Putamen (tissue), 1 donor: ENCODE measurements around the gene SDSL.

Experiments
- DNase-seq: peaks from one replicate; pipeline ENCODE4 v3.0.0-alpha.2; 2016; ENCODE audit warnings: low spot score

SDSL gene

DNA sequence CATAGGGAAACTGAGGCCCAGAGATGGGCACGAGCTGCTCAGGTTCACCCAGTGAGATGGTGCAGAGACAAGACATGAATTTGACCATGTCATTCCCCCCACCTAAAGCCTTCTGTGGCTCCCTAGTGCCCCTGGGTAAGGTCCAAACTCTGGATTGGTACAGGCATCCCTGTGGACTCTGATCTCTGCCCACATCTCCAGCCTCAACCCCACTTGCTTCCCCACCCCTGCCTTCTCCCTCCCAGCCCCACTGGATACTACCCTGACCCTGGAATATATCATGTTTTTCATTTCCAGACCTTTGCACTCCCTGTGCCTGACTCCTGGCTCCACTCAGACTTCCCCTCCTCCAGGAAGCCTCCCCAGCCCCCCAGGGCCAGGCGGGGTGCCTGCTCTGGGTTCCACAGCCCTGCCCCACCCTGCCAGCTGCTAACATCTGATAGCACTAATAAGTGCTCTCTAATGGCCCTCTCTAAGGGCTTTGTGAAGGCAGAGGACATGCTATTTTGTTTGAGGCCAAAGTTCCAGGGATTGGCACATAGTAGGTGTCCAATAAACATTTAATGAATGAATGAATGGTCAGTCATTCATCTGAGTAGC lies 1.1 kb upstream of the SDSL start:
- DNase-seq, result no peak

DNA sequence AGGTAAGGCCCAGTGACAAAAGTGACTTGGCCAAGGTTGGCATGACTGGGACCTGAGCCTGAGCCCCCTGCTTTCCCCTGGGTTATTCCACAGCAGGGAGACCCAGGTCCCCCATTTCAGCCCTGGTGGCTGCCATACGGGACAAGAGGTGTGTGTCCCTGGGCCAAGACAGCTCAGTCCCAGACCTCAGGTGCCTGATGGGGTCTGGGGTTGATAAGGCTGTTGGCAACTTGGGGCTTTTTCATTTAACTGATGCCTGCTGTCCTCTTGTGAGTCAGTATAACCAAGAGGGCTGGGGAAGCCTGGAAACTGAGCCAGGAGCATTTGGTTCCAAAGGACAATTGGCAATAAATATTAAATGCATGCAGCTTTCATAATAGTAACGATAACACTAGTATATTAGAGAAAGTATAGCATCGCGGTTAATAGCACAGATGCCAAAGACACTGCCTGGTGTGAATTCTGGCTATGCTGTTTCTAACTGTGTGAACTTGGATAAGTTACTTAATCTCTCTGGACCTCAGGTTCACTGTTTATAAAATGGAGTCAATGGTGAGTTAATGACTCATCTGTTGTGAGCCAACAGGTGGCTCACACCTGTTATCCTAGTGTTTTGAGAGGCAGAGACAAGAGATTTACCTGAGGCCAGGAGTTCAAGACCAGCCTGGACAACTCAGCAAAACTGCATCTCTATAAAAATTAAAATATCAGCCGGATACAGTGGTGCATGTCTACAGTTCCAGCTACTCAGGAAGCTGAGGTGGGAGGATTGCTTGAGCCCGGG lies 898 bp downstream of the SDSL start:
- no peak for DNase-seq

GRCh38 chr12:113424456-113424855 lies 2.3 kb downstream of the SDSL start:
- DNase-seq, result no peak

- DNase-seq, result no peak
Observed at GRCh38 chr12:113424915-113425823, 3.0 kb downstream of the SDSL start.

- no peak for DNase-seq
Observed at GRCh38 chr12:113425960-113426453, 3.8 kb downstream of the SDSL start.

DNA sequence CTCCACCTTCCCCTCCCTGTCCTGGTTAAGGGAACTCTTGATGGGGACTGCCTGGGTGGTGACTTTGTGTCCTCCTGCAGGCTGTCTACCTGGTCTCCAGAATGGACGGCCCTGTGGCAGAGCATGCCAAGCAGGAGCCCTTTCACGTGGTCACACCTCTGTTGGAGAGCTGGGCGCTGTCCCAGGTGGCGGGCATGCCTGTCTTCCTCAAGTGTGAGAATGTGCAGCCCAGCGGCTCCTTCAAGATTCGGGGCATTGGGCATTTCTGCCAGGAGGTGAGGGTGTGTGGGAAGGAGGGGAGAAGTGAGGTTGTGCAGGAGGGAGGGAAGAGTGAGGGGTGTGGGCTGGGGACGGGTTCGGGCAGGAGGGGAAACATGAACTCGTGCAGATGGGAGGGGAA lies 5.7 kb downstream of the SDSL start:
- DNase-seq, result no peak

DNA sequence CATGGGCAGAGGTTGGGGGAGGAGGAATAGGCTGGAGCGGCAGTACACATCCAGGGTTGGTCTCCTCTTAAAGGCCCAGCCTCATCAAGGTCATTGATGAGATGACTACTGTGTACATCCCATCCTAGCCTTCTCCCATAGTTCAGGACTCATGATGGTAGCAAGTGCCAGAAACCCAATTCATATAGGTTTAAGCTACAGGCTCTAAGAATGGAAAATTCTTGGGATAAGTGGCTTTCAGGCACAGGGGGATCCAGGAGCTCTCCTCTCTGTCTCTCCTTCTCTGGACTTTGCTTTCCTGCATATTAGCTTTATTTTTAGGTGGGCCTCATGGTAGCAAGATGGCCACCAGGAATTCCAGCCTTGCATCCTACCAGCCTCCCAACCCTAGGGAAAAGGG lies 6.3 kb downstream of the SDSL start:
- no peak for DNase-seq

GRCh38 chr12:113432986-113433385 lies 10.8 kb downstream of the SDSL start:
- DNase-seq, result no peak

- DNase-seq, result no peak
Observed at GRCh38 chr12:113435367-113435766, 13.2 kb downstream of the SDSL start.

GRCh38 chr12:113436586-113436985 lies 14.4 kb downstream of the SDSL start:
- DNase-seq, result no peak

DNA sequence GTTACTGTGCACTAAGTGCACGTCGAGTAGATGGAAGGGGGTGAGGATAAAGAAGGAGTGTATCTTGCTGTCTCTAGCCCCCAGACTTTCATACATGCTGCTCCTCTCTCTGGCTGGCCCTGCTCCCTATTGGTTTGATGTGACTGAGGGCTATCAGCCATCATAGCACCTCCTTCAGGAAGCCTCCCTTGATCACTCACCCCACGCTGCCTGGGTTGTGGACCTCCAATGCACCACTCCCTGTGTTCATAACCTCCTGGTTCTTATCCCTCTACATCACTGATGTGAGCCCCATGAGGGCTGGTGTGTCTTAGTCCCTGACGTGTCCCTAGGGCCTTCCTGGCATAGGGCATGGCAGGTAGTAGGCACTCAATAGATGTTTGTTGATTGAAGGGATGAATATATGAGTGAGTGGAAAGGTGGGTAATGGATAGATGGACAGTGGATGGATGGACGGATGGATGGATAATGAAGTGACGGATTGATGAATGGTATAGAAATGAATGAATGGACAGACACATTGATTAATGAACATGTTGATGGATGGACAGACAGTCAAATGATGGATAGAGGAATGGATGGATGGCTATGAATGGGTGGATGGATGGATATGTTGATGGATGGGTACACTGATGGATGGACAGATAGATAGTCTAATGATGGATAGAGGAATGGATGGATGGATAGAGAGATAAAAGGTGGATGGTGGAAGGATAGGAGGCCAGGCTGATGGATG lies 15.0 kb downstream of the SDSL start:
- DNase-seq, result no peak

DNA sequence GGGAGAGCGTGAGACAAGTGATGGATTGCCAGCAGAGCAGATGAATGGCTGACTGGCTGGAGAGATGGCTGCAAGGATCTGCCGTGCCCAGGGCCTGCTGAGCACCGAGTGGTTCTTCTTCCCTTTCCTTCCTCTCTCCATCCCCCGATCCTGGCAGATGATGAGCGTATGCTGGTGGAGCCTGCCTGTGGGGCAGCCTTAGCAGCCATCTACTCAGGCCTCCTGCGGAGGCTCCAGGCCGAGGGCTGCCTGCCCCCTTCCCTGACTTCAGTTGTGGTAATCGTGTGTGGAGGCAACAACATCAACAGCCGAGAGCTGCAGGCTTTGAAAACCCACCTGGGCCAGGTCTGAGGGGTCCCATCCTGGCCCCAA lies 15.5 kb downstream of the SDSL start:
- DNase-seq, result no peak

GRCh38 chr12:113438523-113439300 lies 16.5 kb downstream of the SDSL start:
- no peak for DNase-seq

DNA sequence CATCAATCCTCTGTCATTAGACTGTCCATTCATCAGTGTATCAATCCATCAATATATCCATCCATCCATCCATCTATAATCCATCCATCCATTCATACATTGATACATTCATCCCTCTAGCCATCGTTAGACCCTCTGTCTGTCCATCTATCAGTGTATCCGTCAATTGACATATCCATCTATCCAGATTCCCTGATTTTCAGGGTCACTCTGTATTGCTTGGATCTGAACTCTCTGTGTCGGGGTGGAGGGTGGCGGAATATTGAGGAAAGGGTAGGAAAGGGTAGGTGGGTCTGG lies 17.1 kb downstream of the SDSL start:
- DNase-seq, result no peak

DNA sequence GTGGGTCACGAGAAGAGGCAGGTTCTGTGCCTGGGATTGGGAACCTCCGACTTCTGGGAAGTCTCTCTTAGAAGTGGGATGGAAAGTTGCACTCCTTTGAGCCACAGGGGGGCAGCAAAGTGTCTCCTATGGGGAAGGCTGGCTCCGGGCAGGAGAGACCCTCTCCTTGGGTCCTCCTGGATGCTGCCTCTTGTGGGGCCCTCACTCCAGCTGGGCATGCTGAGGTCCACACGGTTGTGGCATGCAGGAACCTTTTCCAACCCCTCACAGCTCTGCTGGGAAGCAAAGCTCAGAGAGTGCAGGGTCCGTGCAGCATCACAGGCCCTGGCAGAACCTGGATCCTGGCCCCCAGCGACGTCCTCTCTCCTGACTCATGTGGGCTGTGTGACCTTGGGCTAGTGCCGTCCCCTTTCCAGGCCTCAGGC lies 17.4 kb downstream of the SDSL start:
- DNase-seq, result no peak

DNA sequence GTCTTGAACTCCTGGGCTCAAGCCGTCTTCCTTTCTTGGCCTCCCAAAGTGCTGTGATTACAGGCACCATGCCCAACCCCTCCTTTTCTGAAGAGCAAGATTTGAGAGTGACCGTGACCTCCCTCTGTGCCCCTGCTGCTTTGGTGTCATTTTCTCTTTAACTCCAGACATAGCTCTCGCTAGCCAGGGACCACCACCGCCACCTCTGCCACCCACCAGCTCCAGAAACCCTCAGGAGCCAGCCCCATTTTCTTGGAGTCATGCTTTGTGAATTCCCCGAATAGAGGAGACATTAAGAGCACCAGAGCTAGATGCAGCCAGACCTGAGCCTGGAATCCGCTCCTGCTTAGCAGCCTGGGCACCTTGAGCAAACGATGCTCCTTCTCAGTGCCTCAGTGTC lies 18.2 kb downstream of the SDSL start:
- no peak for DNase-seq

- DNase-seq, result no peak
Observed at GRCh38 chr12:113440947-113441782, 19.0 kb downstream of the SDSL start.

- DNase-seq, result no peak
Observed at GRCh38 chr12:113443030-113443539, 20.9 kb downstream of the SDSL start.

GRCh38 chr12:113445544-113446171 lies 23.5 kb downstream of the SDSL start:
- DNase-seq, result no peak

DNA sequence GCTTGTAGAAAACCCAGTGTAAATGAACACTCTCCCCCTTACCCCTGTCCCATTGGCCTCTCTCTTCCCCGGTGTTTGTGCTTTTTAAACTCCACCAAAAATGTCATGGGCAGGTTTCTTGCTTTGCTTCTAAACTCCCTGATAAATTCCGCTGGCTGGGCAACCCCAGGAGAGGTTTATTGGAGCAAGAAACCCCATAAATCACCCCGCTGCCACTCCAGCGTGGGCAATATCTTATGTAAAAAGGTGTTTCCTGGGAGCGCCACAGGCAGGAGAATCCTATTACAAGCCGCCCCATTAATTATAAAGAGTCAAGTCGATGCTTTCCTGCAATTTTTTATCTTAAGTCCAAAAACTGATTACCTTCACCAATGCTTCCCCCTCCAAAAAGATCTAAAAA lies 26.7 kb downstream of the SDSL start:
- DNase-seq, result no peak
